HG03558 (cell line): ENCODE results near the gene ATP13A3.

Experiments used
- ATAC-seq: cut with Tn5 transposase; IDR thresholded peaks from one replicate; pipeline ENCODE4 v1.9.1; 2021; ENCODE audit warnings: moderate number of reproducible peaks; ENCODE audit not compliant: unreplicated experiment; ENCODE audit errors: extremely low read depth

Gene ATP13A3

GRCh38 chr3:194449913-194450312 is 36.9 kb downstream of the ATP13A3 start:
- no peak for ATAC-seq

- no peak for ATAC-seq
Measured at GRCh38 chr3:194447657-194448056, 39.1 kb downstream of the ATP13A3 start.

- ATAC-seq = no peak
Measured at GRCh38 chr3:194447161-194447560, 39.6 kb downstream of the ATP13A3 start.

GRCh38 chr3:194446754-194447153 is 40.0 kb downstream of the ATP13A3 start:
- no peak for ATAC-seq

GRCh38 chr3:194446172-194446571 is 40.6 kb downstream of the ATP13A3 start:
- no peak for ATAC-seq

GRCh38 chr3:194443901-194444300 is 42.9 kb downstream of the ATP13A3 start:
- ATAC-seq = no peak

GRCh38 chr3:194440756-194441155 is 46.0 kb downstream of the ATP13A3 start:
- ATAC-seq = no peak

GRCh38 chr3:194439881-194440550 is 46.8 kb downstream of the ATP13A3 start:
- ATAC-seq = no peak

- ATAC-seq = no peak
Measured at GRCh38 chr3:194434503-194434902, 52.3 kb downstream of the ATP13A3 start.

GRCh38 chr3:194431554-194431953 is 55.2 kb downstream of the ATP13A3 start:
- ATAC-seq = no peak

GRCh38 chr3:194425399-194425798 is 61.4 kb downstream of the ATP13A3 start:
- ATAC-seq = no peak

- no peak for ATAC-seq
Measured at GRCh38 chr3:194424953-194425352, 61.8 kb downstream of the ATP13A3 start.

- ATAC-seq = no peak
Measured at GRCh38 chr3:194424373-194424772, 62.4 kb downstream of the ATP13A3 start.

- no peak for ATAC-seq
Measured at GRCh38 chr3:194423317-194423716, 63.5 kb downstream of the ATP13A3 start.

GRCh38 chr3:194422188-194422587 is 64.6 kb downstream of the ATP13A3 start:
- no peak for ATAC-seq

GRCh38 chr3:194418671-194419070 is 68.1 kb downstream of the ATP13A3 start:
- no peak for ATAC-seq

- no peak for ATAC-seq
Measured at GRCh38 chr3:194407423-194407822, 79.4 kb downstream of the ATP13A3 start.

GRCh38 chr3:194405766-194406165 is 81.0 kb downstream of the ATP13A3 start:
- ATAC-seq = no peak

- ATAC-seq = no peak
Measured at GRCh38 chr3:194404365-194405140, 82.2 kb downstream of the ATP13A3 start.

- ATAC-seq = no peak
Measured at GRCh38 chr3:194401868-194402329, 84.9 kb downstream of the ATP13A3 start.

- no peak for ATAC-seq
Measured at GRCh38 chr3:194401346-194401745, 85.5 kb downstream of the ATP13A3 start.
